Activated CD4-positive, CD25-positive, alpha-beta regulatory T cell treated with anti-CD3 and anti-CD28 coated beads, Interleukin-2, amount 50 U/mL, for 16 hours (primary cell): Measurements from ENCODE around the gene SORCS2.

ENCODE experiments used
- DNase-seq: peaks from one replicate; pipeline ENCODE4 v3.0.0-alpha.2; 2020; ENCODE audit warnings: low read depth, low spot score

Gene SORCS2

GRCh38 chr4:7353846-7354610 is 161.7 kb downstream of the SORCS2 start:
- DNase-seq: no peak

- no peak for DNase-seq
Measured at GRCh38 chr4:7354927-7355326, 162.6 kb downstream of the SORCS2 start.

- no peak for DNase-seq
Measured at GRCh38 chr4:7355795-7356194, 163.5 kb downstream of the SORCS2 start.

GRCh38 chr4:7356667-7357310 is 164.5 kb downstream of the SORCS2 start:
- no peak for DNase-seq

- DNase-seq: no peak
Measured at GRCh38 chr4:7357323-7357722, 165.0 kb downstream of the SORCS2 start.

- no peak for DNase-seq
Measured at GRCh38 chr4:7358100-7358735, 165.9 kb downstream of the SORCS2 start.

GRCh38 chr4:7359400-7360062 is 167.2 kb downstream of the SORCS2 start:
- DNase-seq: no peak

GRCh38 chr4:7360806-7361205 is 168.5 kb downstream of the SORCS2 start:
- no peak for DNase-seq

GRCh38 chr4:7361280-7361895 is 169.1 kb downstream of the SORCS2 start:
- DNase-seq: no peak

- DNase-seq: no peak
Measured at GRCh38 chr4:7362341-7362740, 170.0 kb downstream of the SORCS2 start.

GRCh38 chr4:7362862-7363430 is 170.6 kb downstream of the SORCS2 start:
- no peak for DNase-seq

- no peak for DNase-seq
Measured at GRCh38 chr4:7364979-7365378, 172.6 kb downstream of the SORCS2 start.

- DNase-seq: no peak
Measured at GRCh38 chr4:7365462-7366179, 173.3 kb downstream of the SORCS2 start.

- DNase-seq: no peak
Measured at GRCh38 chr4:7366180-7366945, 174.0 kb downstream of the SORCS2 start.

- DNase-seq: no peak
Measured at GRCh38 chr4:7366954-7367353, 174.6 kb downstream of the SORCS2 start.

GRCh38 chr4:7367406-7367805 is 175.1 kb downstream of the SORCS2 start:
- DNase-seq: no peak

GRCh38 chr4:7367864-7368277 is 175.5 kb downstream of the SORCS2 start:
- DNase-seq: no peak

GRCh38 chr4:7368296-7368695 is 176.0 kb downstream of the SORCS2 start:
- no peak for DNase-seq

GRCh38 chr4:7369511-7369910 is 177.2 kb downstream of the SORCS2 start:
- no peak for DNase-seq

- no peak for DNase-seq
Measured at GRCh38 chr4:7370038-7370437, 177.7 kb downstream of the SORCS2 start.
